ENCODE measurements around the gene FBXL19. TPM values are rescaled to one million over a fixed set of nuclear protein-coding genes. Genes with fewer than 3 reads are reported as not detected.

FBXL19 gene
- total RNA-seq, 2 experiments from 2014 or later, result 16.1 to 34.8 TPM

GRCh38 chr16:30966033-30966619 lies 42.8 kb downstream of the FBXL19 start:
- TF ChIP-seq EZH2phosphoT487 (IDR thresholded peaks at IDR 0.05; ENCODE audit: borderline replicate concordance, low read depth, low read length), result no peak
- TF ChIP-seq CTCF (conservative IDR thresholded peaks at IDR 0.05; ENCODE audit: low read length), result no peak
- CTCF ChIA-PET (ENCODE audit: unreplicated experiment), result no interaction called here
- Histone ChIP-seq H3K9me3 (ENCODE audit: low read length) (no peaks in the 10 kb centered on the region), H3K4me3 (ENCODE audit: low read depth, low read length, poor library complexity, severe bottlenecking) (no peak overlapping the region), H4K20me1 (ENCODE audit: insufficient read depth, low read length) (no peaks in the 10 kb centered on the region; the same call in 1 of the 2 replicates), H3K36me3 (ENCODE audit: insufficient read depth, low read length) (peaks cover 93% of the 10 kb centered on the region), H3K27ac (ENCODE audit: low read depth, low read length, poor library complexity, severe bottlenecking) (no peak overlapping the region), H3K79me2 (ENCODE audit: insufficient read depth, low read depth, low read length) (no peaks in the 10 kb centered on the region), H2AFZ (ENCODE audit: low read length) (no peak overlapping the region), H3K4me2 (ENCODE audit: low read length) (no peak overlapping the region), H3K4me1 (ENCODE audit: insufficient read depth, low read length, poor library complexity, severe bottlenecking) (no peaks in the 10 kb centered on the region), H3K9me2 (ENCODE audit: insufficient read depth, low read length) (no peaks in the 10 kb centered on the region)
- no peak for DNase-seq (ENCODE audit: low spot score)
- no TSS peak for BruUV-seq (replicated peaks)
- intact Hi-C loops (cut with micrococcal nuclease; ENCODE audit: unreplicated experiment), result no loop called here
- POLR2A ChIA-PET, result no interaction called here

- Histone ChIP-seq H3K9me2 (ENCODE audit: insufficient read depth, low read length) (no peaks in the 10 kb centered on the region), H3K36me3 (ENCODE audit: insufficient read depth, low read length) (peaks cover 93% of the 10 kb centered on the region), H4K20me1 (ENCODE audit: insufficient read depth, low read length) (no peaks in the 10 kb centered on the region; the same call in 1 of the 2 replicates), H3K27ac (ENCODE audit: low read depth, low read length, poor library complexity, severe bottlenecking) (no peak overlapping the region), H2AFZ (ENCODE audit: low read length) (no peak overlapping the region), H3K79me2 (ENCODE audit: insufficient read depth, low read depth, low read length) (no peaks in the 10 kb centered on the region), H3K4me3 (ENCODE audit: low read depth, low read length, poor library complexity, severe bottlenecking) (no peak overlapping the region), H3K4me1 (ENCODE audit: insufficient read depth, low read length, poor library complexity, severe bottlenecking) (no peaks in the 10 kb centered on the region), H3K9me3 (ENCODE audit: low read length) (no peaks in the 10 kb centered on the region), H3K4me2 (ENCODE audit: low read length) (no peak overlapping the region)
- intact Hi-C loops (cut with micrococcal nuclease; ENCODE audit: unreplicated experiment), result no loop called here
- no peak for DNase-seq (ENCODE audit: low spot score)
- TF ChIP-seq EZH2phosphoT487 (IDR thresholded peaks at IDR 0.05; ENCODE audit: borderline replicate concordance, low read depth, low read length), result no peak
- no peak for TF ChIP-seq CTCF (conservative IDR thresholded peaks at IDR 0.05; ENCODE audit: low read length)
- ChIA-PET CTCF (ENCODE audit: unreplicated experiment) (no interaction called here), POLR2A (no interaction called here)
- BruUV-seq (replicated peaks), result no TSS peak
These were observed 44.4 kb downstream of the FBXL19 start for GRCh38 chr16:30967795-30968194.

GRCh38 chr16:30969246-30969842 lies 46.0 kb downstream of the FBXL19 start:
- Histone ChIP-seq H3K79me2 (ENCODE audit: insufficient read depth, low read depth, low read length) (no peaks in the 10 kb centered on the region), H3K9me2 (ENCODE audit: insufficient read depth, low read length) (no peaks in the 10 kb centered on the region), H3K4me3 (ENCODE audit: low read depth, low read length, poor library complexity, severe bottlenecking) (no peak overlapping the region), H3K9me3 (ENCODE audit: low read length) (no peaks in the 10 kb centered on the region), H3K4me2 (ENCODE audit: low read length) (no peak overlapping the region), H3K4me1 (ENCODE audit: insufficient read depth, low read length, poor library complexity, severe bottlenecking) (no peaks in the 10 kb centered on the region), H3K27ac (ENCODE audit: low read depth, low read length, poor library complexity, severe bottlenecking) (no peak overlapping the region), H2AFZ (ENCODE audit: low read length) (no peak overlapping the region), H4K20me1 (ENCODE audit: insufficient read depth, low read length) (no peaks in the 10 kb centered on the region; the same call in 1 of the 2 replicates), H3K36me3 (ENCODE audit: insufficient read depth, low read length) (peaks cover 95% of the 10 kb centered on the region)
- POLR2A ChIA-PET, result no interaction called here
- TF ChIP-seq CTCF (conservative IDR thresholded peaks at IDR 0.05; ENCODE audit: low read length) (no peak), EZH2phosphoT487 (IDR thresholded peaks at IDR 0.05; ENCODE audit: borderline replicate concordance, low read depth, low read length) (no peak)
- CTCF ChIA-PET (ENCODE audit: unreplicated experiment), result no interaction called here
- intact Hi-C loops (cut with micrococcal nuclease; ENCODE audit: unreplicated experiment), result no loop called here
- no peak for DNase-seq (ENCODE audit: low spot score)
- BruUV-seq (replicated peaks), result no TSS peak

Data from OCI-LY7 (cell line).